ENCODE results near the gene KRT83. TPM values are rescaled to one million over a fixed set of nuclear protein-coding genes. Genes with fewer than 3 reads are reported as not detected.
"Not testable (repeated sequence)": the region's sequence is repeated elsewhere in the genome, so short reads cannot be mapped to it uniquely, and the experiment has no call there.

The KRT83 gene
- total and polyA plus RNA-seq, 4 donors, result not detected

DNA sequence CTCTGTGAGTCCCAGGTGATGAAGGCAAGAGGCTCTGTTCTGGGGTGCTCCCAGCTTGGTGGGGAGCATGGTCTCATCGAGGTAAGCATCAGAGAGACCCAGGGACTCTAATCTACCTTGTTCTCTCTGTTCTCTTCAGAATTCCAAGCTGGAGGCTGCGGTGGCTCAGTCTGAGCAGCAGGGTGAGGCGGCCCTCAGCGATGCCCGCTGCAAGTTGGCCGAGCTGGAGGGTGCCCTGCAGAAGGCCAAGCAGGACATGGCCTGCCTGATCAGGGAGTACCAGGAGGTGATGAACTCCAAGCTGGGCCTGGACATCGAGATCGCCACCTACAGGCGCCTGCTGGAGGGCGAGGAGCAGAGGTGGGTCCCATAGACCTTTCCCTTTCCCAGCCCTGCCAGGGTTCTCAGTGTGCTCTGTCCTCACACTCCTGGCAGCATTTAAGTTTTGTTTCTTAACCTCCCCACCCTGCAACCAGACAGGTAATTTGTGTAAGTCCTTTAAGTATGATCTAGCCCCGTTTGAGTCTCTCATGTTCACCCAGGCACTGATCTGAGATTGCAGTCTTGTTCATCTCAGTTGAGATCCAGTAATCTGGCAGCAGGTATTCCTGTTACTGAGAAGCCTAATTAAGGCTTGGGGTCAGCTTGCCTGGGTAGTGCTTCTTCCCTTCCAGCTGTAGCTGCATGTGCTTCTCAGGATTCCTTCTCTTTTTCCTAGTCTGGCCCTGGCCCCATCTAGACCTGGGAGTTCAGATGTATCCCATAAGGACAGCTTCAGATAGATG lies 15.1 kb downstream of the KRT83 start:
- 76 to 77% methylated on average over 11 of the region's 11 CpGs for WGBS, 2 donors

GRCh38 chr12:52304941-52305411 lies 16.2 kb downstream of the KRT83 start:
- not testable (repeated sequence) for H3K36me3 ChIP-seq (ENCODE audit: control insufficient read depth in 4 of 4, insufficient read depth in 4 of 4, low read length in 4 of 4); ATAC-seq (ENCODE audit: insufficient read depth, low FRiP score); H3K27ac ChIP-seq (ENCODE audit: low read depth in 1 of 2, low read length in 1 of 2); DNase-seq; H3K4me3 ChIP-seq; H3K9me3 ChIP-seq (ENCODE audit: control insufficient read depth in 4 of 4, insufficient read depth in 3 of 4, low read length in 3 of 4); H3K9ac ChIP-seq (ENCODE audit: insufficient read depth in 1 of 2, low read length in 2 of 2)
- Histone ChIP-seq H3K27me3 (ENCODE audit: control insufficient read depth in 3 of 3, insufficient read depth in 3 of 3, low read length in 2 of 3) (peaks cover 0 to 29% (median 23%) of the 10 kb centered on the region in 3 donors), H3K4me1 (ENCODE audit: control insufficient read depth in 5 of 5, insufficient read depth in 5 of 5, low read length in 5 of 5) (peaks cover 0 to 14% (median 2%) of the 10 kb centered on the region in 5 donors)
- 65 to 71% methylated on average over 15 of the region's 15 CpGs for WGBS, 2 donors

More for the DNA sequence above, 15.1 kb downstream of the KRT83 start:
- no peak for ATAC-seq (ENCODE audit: insufficient read depth, low FRiP score)
- Histone ChIP-seq H3K4me3 (no peak overlapping the region), H3K9ac (ENCODE audit: insufficient read depth in 1 of 2, low read length in 2 of 2) (no peak overlapping the region), H3K4me1 (ENCODE audit: control insufficient read depth in 5 of 5, insufficient read depth in 5 of 5, low read length in 5 of 5) (peaks cover 0 to 14% (median 2%) of the 10 kb centered on the region in 5 donors), H3K27me3 (ENCODE audit: control insufficient read depth in 3 of 3, insufficient read depth in 3 of 3, low read length in 2 of 3) (peaks cover 0 to 32% (median 17%) of the 10 kb centered on the region in 3 donors), H3K36me3 (ENCODE audit: control insufficient read depth in 4 of 4, insufficient read depth in 4 of 4, low read length in 4 of 4) (no peaks in the 10 kb centered on the region), H3K27ac (ENCODE audit: low read depth in 1 of 2, low read length in 1 of 2) (no peak overlapping the region), H3K9me3 (ENCODE audit: control insufficient read depth in 4 of 4, insufficient read depth in 3 of 4, low read length in 3 of 4) (no peaks in the 10 kb centered on the region)
- DNase-seq, result no peak
- no peak for TF ChIP-seq CTCF (IDR thresholded peaks at IDR 0.05; ENCODE audit: control extremely low read depth, extremely low read depth)

- not testable (repeated sequence) for DNase-seq
- WGBS, 2 donors, result no CpG with 5 or more reads among the region's 5 CpGs
Observed at GRCh38 chr12:52302242-52302914, 18.8 kb downstream of the KRT83 start.

GRCh38 chr12:52301721-52302120 lies 19.5 kb downstream of the KRT83 start:
- not testable (repeated sequence) for H3K9me3 ChIP-seq (ENCODE audit: control insufficient read depth in 4 of 4, insufficient read depth in 3 of 4, low read length in 3 of 4); H3K4me3 ChIP-seq; H3K4me1 ChIP-seq (ENCODE audit: control insufficient read depth in 5 of 5, insufficient read depth in 5 of 5, low read length in 5 of 5); DNase-seq; H3K9ac ChIP-seq (ENCODE audit: insufficient read depth in 1 of 2, low read length in 2 of 2); H3K36me3 ChIP-seq (ENCODE audit: control insufficient read depth in 4 of 4, insufficient read depth in 4 of 4, low read length in 4 of 4); H3K27ac ChIP-seq (ENCODE audit: low read depth in 1 of 2, low read length in 1 of 2); ATAC-seq (ENCODE audit: insufficient read depth, low FRiP score)
- WGBS, 2 donors, result 83 to 91% methylated on average over 18 to 22 of the region's 31 CpGs
- H3K27me3 ChIP-seq (ENCODE audit: control insufficient read depth in 3 of 3, insufficient read depth in 3 of 3, low read length in 2 of 3), result peaks cover 0 to 16% (median 10%) of the 10 kb centered on the region in 3 donors

More at GRCh38 chr12:52302242-52302914, 18.8 kb downstream of the KRT83 start:
- peaks cover 0 to 23% (median 8%) of the 10 kb centered on the region in 3 donors for H3K27me3 ChIP-seq (ENCODE audit: control insufficient read depth in 3 of 3, insufficient read depth in 3 of 3, low read length in 2 of 3)
- not testable (repeated sequence) for H3K9me3 ChIP-seq (ENCODE audit: control insufficient read depth in 4 of 4, insufficient read depth in 3 of 4, low read length in 3 of 4); H3K4me3 ChIP-seq; H3K36me3 ChIP-seq (ENCODE audit: control insufficient read depth in 4 of 4, insufficient read depth in 4 of 4, low read length in 4 of 4); H3K27ac ChIP-seq (ENCODE audit: low read depth in 1 of 2, low read length in 1 of 2); ATAC-seq (ENCODE audit: insufficient read depth, low FRiP score); H3K9ac ChIP-seq (ENCODE audit: insufficient read depth in 1 of 2, low read length in 2 of 2); H3K4me1 ChIP-seq (ENCODE audit: control insufficient read depth in 5 of 5, insufficient read depth in 5 of 5, low read length in 5 of 5)
